ENCODE measurements around the gene NDUFA13.

Gene NDUFA13

DNA sequence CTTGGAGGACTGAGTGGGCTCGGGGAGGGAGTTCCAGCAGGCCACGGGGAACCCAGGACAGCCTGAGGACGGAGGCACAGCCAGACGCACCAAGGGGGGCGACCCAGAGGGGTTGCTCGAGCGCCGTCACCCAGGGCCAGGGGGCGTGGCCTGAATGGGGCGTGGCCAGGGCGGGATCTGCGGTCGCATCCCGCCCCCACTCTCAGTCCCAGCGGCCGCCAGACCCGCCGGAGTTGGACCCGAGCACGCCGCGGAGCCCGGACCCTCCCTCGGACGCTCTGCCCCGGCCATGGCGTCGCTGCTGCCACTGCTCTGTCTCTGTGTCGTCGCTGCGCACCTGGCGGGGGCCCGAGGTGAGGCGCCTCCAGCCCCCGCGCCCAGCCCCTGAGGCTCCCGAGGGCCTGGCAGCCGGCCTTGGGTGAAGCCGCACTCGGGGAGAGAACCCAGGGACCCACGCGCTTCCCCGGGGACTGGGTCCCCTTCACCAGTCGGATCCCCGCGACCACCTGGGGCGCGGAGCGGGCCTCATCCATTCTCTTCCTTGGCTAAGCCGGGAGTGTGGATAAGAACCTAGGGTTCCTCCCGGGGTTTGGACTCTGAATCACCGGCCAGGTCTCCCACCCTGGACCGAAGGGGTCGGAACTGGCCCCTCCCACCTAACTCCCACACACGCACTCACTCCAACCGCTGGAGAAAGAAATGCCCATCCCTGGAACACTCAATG lies 22.2 kb downstream of the NDUFA13 start, which contains the start of gene CILP2:
Gene CILP2, plus strand, starts transcription at position 205 of the 724 bp plus-strand sequence. Its CDS starts 85 bp downstream, at position 290.
- peak within 1 kb of the TSS; percentile 28 for H3K4me3 ChIP-seq (ENCODE audit: low read depth, low read length)
- DNase-seq (ENCODE audit: low read depth) = no peak
- in situ Hi-C loops (cut with HindIII; ENCODE audit: low sequenced_read_pairs) = no loop called here
- TF ChIP-seq, protein P1, sequence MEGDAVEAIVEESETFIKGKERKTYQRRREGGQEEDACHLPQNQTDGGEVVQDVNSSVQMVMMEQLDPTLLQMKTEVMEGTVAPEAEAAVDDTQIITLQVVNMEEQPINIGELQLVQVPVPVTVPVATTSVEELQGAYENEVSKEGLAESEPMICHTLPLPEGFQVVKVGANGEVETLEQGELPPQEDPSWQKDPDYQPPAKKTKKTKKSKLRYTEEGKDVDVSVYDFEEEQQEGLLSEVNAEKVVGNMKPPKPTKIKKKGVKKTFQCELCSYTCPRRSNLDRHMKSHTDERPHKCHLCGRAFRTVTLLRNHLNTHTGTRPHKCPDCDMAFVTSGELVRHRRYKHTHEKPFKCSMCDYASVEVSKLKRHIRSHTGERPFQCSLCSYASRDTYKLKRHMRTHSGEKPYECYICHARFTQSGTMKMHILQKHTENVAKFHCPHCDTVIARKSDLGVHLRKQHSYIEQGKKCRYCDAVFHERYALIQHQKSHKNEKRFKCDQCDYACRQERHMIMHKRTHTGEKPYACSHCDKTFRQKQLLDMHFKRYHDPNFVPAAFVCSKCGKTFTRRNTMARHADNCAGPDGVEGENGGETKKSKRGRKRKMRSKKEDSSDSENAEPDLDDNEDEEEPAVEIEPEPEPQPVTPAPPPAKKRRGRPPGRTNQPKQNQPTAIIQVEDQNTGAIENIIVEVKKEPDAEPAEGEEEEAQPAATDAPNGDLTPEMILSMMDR (IDR thresholded peaks at IDR 0.05; ENCODE audit: low read depth, low read length, missing control alignments) = no peak

DNA sequence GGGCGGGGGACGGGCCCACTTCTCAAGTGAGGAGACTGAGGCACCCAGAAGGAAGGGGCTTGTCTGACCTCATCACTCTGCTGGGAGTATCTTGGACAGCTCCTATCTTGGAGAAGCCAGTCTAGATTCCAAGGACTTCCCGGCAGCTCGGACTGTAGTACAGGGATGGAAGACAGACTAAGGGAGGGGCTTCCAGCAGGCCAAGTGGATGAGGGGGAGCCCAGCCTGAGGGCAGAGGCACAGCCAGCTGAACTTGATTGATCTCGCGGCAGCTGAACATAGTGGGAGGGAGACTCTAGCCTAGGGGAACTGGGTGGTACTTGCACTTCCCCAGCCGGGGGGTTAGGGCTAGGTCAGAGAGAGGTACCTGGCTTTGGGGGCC lies 22.8 kb downstream of the NDUFA13 start:
- in situ Hi-C loops (cut with HindIII; ENCODE audit: low sequenced_read_pairs) = no loop called here
- TF ChIP-seq, protein P1 (IDR thresholded peaks at IDR 0.05; ENCODE audit: low read depth, low read length, missing control alignments) = no peak
- H3K4me3 ChIP-seq (ENCODE audit: low read depth, low read length) = no peak overlapping the region

DNA sequence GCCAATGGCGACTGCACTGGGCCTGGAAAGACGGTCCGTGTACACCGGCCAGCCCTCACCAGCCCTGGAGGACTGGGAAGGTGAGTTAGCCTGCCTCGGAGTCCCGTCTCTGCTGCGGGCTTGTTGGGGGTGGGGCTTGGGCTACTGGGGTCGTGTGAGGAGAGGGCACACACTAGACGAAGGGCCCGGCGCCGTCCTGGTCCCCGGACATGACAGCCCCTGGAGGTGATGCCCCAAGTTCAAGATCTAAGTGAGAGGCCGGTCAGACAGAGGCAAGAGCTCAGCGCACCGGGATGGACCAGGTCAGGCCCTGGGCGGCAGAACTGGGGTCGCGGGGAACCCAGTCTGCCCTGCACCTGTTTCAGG lies 23.7 kb downstream of the NDUFA13 start:
- no peak overlapping the region for H3K4me3 ChIP-seq (ENCODE audit: low read depth, low read length)
- in situ Hi-C loops (cut with HindIII; ENCODE audit: low sequenced_read_pairs) = no loop called here
- no peak for DNase-seq (ENCODE audit: low read depth)
- TF ChIP-seq, protein P1 (IDR thresholded peaks at IDR 0.05; ENCODE audit: low read depth, low read length, missing control alignments) = no peak

More for the DNA sequence above, 22.8 kb downstream of the NDUFA13 start:
- DNase-seq (ENCODE audit: low read depth) = no peak

DNA sequence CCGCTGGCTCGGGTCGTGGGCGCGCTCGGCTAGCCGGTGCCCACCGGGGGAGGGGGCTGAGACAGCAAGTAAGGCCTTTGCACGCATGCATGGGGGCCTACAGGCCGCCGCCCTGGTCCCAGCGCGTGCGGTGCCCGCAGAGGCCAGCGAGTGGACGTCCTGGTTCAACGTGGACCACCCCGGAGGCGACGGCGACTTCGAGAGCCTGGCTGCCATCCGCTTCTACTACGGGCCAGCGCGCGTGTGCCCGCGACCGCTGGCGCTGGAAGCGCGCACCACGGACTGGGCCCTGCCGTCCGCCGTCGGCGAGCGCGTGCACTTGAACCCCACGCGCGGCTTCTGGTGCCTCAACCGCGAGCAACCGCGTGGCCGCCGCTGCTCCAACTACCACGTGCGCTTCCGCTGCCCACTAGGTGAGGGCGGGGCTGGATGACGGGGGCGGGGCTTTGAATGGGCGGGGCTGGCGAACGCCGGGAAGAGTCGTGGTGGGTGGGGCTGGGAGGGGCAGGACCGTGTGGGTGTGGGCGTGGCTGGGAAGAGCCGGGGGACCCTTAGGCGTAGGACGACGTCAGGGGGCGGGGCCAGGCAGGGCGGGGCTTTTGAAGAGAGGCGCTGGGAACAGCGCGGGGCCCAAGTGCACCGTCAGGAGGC lies 24.2 kb downstream of the NDUFA13 start:
- no peak overlapping the region for H3K4me3 ChIP-seq (ENCODE audit: low read depth, low read length)
- TF ChIP-seq, protein P1 (IDR thresholded peaks at IDR 0.05; ENCODE audit: low read depth, low read length, missing control alignments) = no peak
- DNase-seq (ENCODE audit: low read depth) = no peak
- in situ Hi-C loops (cut with HindIII; ENCODE audit: low sequenced_read_pairs) = no loop called here

DNA sequence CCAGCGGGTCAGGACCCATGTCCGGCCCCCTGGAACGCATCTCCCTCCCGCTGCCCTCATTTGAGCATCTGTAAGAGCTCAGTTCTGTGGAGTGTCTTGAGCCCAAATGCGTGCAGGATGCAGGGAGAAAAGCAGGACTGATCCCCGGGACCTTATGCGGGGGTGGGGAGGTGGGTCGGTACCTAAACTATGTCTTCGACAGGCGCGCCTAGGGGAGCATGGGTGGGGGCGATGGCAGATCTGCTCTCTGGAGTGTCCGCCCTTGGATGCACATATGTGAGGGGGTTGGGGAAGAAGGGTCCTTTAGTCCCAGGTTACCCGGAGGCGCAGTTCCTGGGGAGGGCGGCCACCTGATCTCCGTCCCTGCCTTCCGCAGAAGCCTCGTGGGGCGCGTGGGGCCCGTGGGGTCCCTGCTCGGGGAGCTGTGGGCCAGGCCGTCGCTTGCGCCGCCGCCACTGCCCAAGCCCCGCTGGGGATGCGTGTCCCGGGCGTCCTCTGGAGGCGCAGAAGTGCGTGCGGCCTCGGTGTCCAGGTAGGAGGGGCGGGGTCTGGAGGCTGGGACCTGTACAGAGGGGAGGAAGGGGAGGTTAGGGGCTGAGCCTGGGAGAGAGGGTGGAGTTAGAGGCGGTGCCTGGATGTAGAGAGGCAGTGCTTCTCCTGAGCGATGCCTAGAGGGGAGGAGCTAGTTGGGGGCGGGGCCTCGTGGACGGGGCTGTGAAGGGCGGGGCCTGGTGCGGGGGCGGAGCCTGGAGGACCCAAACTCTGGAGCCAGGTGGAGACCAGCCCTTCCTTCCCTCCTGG lies 24.9 kb downstream of the NDUFA13 start:
- DNase-seq (ENCODE audit: low read depth) = no peak
- no peak overlapping the region for H3K4me3 ChIP-seq (ENCODE audit: low read depth, low read length)
- in situ Hi-C loops (cut with HindIII; ENCODE audit: low sequenced_read_pairs) = no loop called here
- TF ChIP-seq, protein P1 (IDR thresholded peaks at IDR 0.05; ENCODE audit: low read depth, low read length, missing control alignments) = no peak

DNA sequence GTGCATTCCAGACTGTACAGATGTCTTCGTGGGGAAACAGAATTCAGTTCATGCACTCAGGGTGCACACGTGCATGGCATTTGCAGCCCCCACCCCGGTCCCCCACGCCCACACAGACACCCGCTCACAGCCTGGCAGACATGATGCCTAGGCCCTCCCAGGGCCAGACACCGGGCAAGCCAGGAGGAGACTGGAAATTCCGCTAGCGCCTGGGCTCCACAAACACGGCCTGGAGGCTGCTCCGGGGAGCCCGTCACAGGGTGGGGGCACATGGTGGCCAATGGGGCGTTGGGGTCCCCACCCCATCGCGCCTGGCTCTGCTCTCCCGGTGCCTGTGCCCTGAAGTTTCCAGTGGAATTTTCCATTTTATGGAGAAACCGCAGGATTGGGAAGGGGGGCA lies 25.6 kb downstream of the NDUFA13 start:
- DNase-seq (ENCODE audit: low read depth) = no peak
- H3K4me3 ChIP-seq (ENCODE audit: low read depth, low read length) = no peak overlapping the region
- TF ChIP-seq, protein P1 (IDR thresholded peaks at IDR 0.05; ENCODE audit: low read depth, low read length, missing control alignments) = no peak
- in situ Hi-C loops (cut with HindIII; ENCODE audit: low sequenced_read_pairs) = no loop called here

Measured in astrocyte of the cerebellum (primary cell).